GM23338 (cell line): Measurements from ENCODE around the gene ABAT.

Source experiments
- CREB1 ChIP-seq: fragments of 250-450 bp; sonication (Bioruptor Pico); IDR thresholded peaks from 2 replicates; pipeline ENCODE4 v1.5.0; 2020; ENCODE audit warnings: low read depth, mild to moderate bottlenecking, moderate library complexity
- ETS1 ChIP-seq: IDR thresholded peaks from 2 replicates; pipeline ENCODE4 v1.6.1; 2016; ENCODE audit warnings: antibody characterized with exemption
- EZH2 ChIP-seq: fragments of 200-600 bp; sonication (generic); IDR thresholded peaks from one replicate; pipeline ENCODE4 v1.8.0; 2017; ENCODE audit warnings: antibody characterized with exemption, mild to moderate bottlenecking, low read depth; ENCODE audit not compliant: unreplicated experiment
- EZH2phosphoT487 ChIP-seq: fragments of 200-600 bp; sonication (generic); IDR thresholded peaks from one replicate; pipeline ENCODE4 v1.8.1; 2018; ENCODE audit warnings: antibody characterized with exemption; ENCODE audit not compliant: unreplicated experiment
- JUNB ChIP-seq: IDR thresholded peaks from one replicate; pipeline ENCODE4 v1.6.1; 2016; ENCODE audit warnings: antibody characterized with exemption; ENCODE audit not compliant: unreplicated experiment
- POLR2AphosphoS5 ChIP-seq: IDR thresholded peaks from 2 replicates; pipeline ENCODE4 v1.6.1; 2016; ENCODE audit warnings: antibody characterized with exemption, low read depth
- STAT1 ChIP-seq: IDR thresholded peaks from one replicate; pipeline ENCODE4 v1.6.1; 2016; ENCODE audit warnings: antibody characterized with exemption; ENCODE audit not compliant: unreplicated experiment
- ZNF114 ChIP-seq: fragments of 250-450 bp; sonication (Bioruptor Pico); IDR thresholded peaks from 2 replicates; pipeline ENCODE4 v1.5.0; 2020; ENCODE audit warnings: mild to moderate bottlenecking, moderate library complexity
- ZNF331 ChIP-seq: fragments of 250-450 bp; sonication (Bioruptor Pico); IDR thresholded peaks from 2 replicates; pipeline ENCODE4 v1.5.0; 2020; ENCODE audit warnings: low read depth, mild to moderate bottlenecking, moderate library complexity
- TF ChIP-seq, protein P1 (sequence below), 2 experiments: fragments of 200-600 bp in 1 of 2; sonication (generic) in 1 of 2; conservative IDR thresholded peaks; 2 replicates each; pipeline versions ENCODE4 v1.5.1 to v1.6.1; 2016 to 2017; ENCODE audit warnings: antibody characterized with exemption in 2 of 2, low read depth in 2 of 2, mild to moderate bottlenecking in 2 of 2, moderate library complexity in 1 of 2
- TF ChIP-seq, protein P2 (sequence below): IDR thresholded peaks from one replicate; pipeline ENCODE4 v1.6.1; 2018; ENCODE audit warnings: antibody characterized with exemption; ENCODE audit not compliant: unreplicated experiment
- TF ChIP-seq, protein P3 (sequence below): fragments of 250-450 bp; sonication (Bioruptor Pico); IDR thresholded peaks from 2 replicates; pipeline ENCODE4 v1.5.0; 2020; ENCODE audit warnings: mild to moderate bottlenecking, moderate library complexity

DNA sequence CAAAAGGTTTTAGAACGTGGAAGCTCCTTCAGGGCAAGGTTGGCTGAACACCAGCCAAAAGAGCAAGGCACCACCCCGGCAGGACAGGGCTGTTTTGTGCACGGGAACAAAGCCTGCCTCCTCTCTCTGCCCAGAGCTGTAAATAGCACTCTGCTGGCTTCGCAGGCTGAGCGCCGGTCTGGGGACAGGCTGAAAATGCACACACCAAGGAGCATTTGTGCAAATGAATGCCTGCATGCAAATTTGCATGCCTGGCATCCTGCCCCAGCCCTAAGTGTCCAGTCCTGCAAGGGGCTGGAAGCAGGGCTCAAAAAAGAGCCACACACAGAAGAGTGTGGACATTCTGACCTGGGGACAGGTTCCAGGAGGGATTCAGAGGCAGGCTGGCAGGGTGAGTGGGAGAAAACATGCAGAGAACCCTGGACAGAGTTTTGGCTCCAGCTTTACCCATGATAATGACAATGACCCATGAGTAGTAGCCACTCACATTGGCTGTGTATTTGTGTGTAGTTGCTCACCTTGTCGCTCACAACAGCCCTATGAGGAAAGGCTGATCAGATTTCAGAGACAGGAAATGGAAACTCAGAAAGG, 11.7 kb downstream of the ABAT start:
- TF ChIP-seq, protein P1, sequence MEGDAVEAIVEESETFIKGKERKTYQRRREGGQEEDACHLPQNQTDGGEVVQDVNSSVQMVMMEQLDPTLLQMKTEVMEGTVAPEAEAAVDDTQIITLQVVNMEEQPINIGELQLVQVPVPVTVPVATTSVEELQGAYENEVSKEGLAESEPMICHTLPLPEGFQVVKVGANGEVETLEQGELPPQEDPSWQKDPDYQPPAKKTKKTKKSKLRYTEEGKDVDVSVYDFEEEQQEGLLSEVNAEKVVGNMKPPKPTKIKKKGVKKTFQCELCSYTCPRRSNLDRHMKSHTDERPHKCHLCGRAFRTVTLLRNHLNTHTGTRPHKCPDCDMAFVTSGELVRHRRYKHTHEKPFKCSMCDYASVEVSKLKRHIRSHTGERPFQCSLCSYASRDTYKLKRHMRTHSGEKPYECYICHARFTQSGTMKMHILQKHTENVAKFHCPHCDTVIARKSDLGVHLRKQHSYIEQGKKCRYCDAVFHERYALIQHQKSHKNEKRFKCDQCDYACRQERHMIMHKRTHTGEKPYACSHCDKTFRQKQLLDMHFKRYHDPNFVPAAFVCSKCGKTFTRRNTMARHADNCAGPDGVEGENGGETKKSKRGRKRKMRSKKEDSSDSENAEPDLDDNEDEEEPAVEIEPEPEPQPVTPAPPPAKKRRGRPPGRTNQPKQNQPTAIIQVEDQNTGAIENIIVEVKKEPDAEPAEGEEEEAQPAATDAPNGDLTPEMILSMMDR (conservative IDR thresholded peaks at IDR 0.05; ENCODE audit: low read depth in 2 of 2), result no peak
- TF ChIP-seq POLR2AphosphoS5 (no peak), EZH2 (no peak), CREB1 (CRISPR knock-in tag) (no peak), EZH2phosphoT487 (no peak), ZNF331 (CRISPR knock-in tag) (no peak), ETS1 (no peak), STAT1 (no peak), JUNB (no peak), ZNF114 (no peak)
- TF ChIP-seq, protein P2, sequence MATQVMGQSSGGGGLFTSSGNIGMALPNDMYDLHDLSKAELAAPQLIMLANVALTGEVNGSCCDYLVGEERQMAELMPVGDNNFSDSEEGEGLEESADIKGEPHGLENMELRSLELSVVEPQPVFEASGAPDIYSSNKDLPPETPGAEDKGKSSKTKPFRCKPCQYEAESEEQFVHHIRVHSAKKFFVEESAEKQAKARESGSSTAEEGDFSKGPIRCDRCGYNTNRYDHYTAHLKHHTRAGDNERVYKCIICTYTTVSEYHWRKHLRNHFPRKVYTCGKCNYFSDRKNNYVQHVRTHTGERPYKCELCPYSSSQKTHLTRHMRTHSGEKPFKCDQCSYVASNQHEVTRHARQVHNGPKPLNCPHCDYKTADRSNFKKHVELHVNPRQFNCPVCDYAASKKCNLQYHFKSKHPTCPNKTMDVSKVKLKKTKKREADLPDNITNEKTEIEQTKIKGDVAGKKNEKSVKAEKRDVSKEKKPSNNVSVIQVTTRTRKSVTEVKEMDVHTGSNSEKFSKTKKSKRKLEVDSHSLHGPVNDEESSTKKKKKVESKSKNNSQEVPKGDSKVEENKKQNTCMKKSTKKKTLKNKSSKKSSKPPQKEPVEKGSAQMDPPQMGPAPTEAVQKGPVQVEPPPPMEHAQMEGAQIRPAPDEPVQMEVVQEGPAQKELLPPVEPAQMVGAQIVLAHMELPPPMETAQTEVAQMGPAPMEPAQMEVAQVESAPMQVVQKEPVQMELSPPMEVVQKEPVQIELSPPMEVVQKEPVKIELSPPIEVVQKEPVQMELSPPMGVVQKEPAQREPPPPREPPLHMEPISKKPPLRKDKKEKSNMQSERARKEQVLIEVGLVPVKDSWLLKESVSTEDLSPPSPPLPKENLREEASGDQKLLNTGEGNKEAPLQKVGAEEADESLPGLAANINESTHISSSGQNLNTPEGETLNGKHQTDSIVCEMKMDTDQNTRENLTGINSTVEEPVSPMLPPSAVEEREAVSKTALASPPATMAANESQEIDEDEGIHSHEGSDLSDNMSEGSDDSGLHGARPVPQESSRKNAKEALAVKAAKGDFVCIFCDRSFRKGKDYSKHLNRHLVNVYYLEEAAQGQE, result no peak
- TF ChIP-seq, protein P3, sequence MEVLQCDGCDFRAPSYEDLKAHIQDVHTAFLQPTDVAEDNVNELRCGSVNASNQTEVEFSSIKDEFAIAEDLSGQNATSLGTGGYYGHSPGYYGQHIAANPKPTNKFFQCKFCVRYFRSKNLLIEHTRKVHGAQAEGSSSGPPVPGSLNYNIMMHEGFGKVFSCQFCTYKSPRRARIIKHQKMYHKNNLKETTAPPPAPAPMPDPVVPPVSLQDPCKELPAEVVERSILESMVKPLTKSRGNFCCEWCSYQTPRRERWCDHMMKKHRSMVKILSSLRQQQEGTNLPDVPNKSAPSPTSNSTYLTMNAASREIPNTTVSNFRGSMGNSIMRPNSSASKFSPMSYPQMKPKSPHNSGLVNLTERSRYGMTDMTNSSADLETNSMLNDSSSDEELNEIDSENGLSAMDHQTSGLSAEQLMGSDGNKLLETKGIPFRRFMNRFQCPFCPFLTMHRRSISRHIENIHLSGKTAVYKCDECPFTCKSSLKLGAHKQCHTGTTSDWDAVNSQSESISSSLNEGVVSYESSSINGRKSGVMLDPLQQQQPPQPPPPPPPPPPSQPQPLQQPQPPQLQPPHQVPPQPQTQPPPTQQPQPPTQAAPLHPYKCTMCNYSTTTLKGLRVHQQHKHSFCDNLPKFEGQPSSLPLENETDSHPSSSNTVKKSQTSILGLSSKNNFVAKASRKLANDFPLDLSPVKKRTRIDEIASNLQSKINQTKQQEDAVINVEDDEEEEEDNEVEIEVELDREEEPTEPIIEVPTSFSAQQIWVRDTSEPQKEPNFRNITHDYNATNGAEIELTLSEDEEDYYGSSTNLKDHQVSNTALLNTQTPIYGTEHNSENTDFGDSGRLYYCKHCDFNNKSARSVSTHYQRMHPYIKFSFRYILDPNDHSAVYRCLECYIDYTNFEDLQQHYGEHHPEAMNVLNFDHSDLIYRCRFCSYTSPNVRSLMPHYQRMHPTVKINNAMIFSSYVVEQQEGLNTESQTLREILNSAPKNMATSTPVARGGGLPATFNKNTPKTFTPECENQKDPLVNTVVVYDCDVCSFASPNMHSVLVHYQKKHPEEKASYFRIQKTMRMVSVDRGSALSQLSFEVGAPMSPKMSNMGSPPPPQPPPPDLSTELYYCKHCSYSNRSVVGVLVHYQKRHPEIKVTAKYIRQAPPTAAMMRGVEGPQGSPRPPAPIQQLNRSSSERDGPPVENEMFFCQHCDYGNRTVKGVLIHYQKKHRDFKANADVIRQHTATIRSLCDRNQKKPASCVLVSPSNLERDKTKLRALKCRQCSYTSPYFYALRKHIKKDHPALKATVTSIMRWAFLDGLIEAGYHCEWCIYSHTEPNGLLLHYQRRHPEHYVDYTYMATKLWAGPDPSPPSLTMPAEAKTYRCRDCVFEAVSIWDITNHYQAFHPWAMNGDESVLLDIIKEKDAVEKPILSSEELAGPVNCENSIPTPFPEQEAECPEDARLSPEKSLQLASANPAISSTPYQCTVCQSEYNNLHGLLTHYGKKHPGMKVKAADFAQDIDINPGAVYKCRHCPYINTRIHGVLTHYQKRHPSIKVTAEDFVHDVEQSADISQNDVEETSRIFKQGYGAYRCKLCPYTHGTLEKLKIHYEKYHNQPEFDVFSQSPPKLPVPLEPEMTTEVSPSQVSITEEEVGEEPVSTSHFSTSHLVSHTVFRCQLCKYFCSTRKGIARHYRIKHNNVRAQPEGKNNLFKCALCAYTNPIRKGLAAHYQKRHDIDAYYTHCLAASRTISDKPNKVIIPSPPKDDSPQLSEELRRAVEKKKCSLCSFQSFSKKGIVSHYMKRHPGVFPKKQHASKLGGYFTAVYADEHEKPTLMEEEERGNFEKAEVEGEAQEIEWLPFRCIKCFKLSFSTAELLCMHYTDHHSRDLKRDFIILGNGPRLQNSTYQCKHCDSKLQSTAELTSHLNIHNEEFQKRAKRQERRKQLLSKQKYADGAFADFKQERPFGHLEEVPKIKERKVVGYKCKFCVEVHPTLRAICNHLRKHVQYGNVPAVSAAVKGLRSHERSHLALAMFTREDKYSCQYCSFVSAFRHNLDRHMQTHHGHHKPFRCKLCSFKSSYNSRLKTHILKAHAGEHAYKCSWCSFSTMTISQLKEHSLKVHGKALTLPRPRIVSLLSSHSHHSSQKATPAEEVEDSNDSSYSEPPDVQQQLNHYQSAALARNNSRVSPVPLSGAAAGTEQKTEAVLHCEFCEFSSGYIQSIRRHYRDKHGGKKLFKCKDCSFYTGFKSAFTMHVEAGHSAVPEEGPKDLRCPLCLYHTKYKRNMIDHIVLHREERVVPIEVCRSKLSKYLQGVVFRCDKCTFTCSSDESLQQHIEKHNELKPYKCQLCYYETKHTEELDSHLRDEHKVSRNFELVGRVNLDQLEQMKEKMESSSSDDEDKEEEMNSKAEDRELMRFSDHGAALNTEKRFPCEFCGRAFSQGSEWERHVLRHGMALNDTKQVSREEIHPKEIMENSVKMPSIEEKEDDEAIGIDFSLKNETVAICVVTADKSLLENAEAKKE (CRISPR knock-in tag), result no peak
